ENCODE data around the gene C4orf17. TPM values are rescaled to one million over a fixed set of nuclear protein-coding genes. Genes with fewer than 3 reads are reported as not detected.
"Not testable (repeated sequence)": the region's sequence is repeated elsewhere in the genome, so short reads cannot be mapped to it uniquely, and the experiment has no call there.

C4orf17 gene
- total RNA-seq, 2 experiments from 2014 or later, result not detected

GRCh38 chr4:99483636-99484035, 27.2 kb upstream of the C4orf17 start:
- peaks cover 28% of the 10 kb centered on the region for H3K9me3 Mint-ChIP-seq
- no peak overlapping the region for H3K27ac Mint-ChIP-seq
- ChIA-PET POLR2A (no interaction called here), CTCF (interaction anchor here (1.3 kb wide), 2 partner anchors 20 to 21 kb away, joined by 3 to 7 read pairs; no protein-coding TSS in a partner anchor)
- intact Hi-C loops (cut with micrococcal nuclease), result no loop called here
- TF ChIP-seq CTCF (IDR thresholded peaks at IDR 0.05), result no peak
- no peaks in the 10 kb centered on the region for H3K4me1 Mint-ChIP-seq (ENCODE audit: low read depth)
- DNase-seq, result no peak
- peaks cover 2% of the 10 kb centered on the region for H3K27me3 Mint-ChIP-seq
- H3K36me3 Mint-ChIP-seq (ENCODE audit: low read depth), result peaks cover 7% of the 10 kb centered on the region
- ATAC-seq, result no peak
- H3K4me3 Mint-ChIP-seq, result no peak overlapping the region

GRCh38 chr4:99485212-99485611, 25.6 kb upstream of the C4orf17 start:
- ChIA-PET CTCF (interaction anchor here (0.6 kb wide), 1 partner anchor 39 kb away, joined by 3 read pairs; no protein-coding TSS in a partner anchor), POLR2A (no interaction called here)
- TF ChIP-seq CTCF (IDR thresholded peaks at IDR 0.05), result no peak
- H3K4me3 Mint-ChIP-seq, result no peak overlapping the region
- ATAC-seq, result no peak
- no peaks in the 10 kb centered on the region for H3K4me1 Mint-ChIP-seq (ENCODE audit: low read depth)
- no peak overlapping the region for H3K27ac Mint-ChIP-seq
- peaks cover 7% of the 10 kb centered on the region for H3K36me3 Mint-ChIP-seq (ENCODE audit: low read depth)
- no peaks in the 10 kb centered on the region for H3K27me3 Mint-ChIP-seq
- H3K9me3 Mint-ChIP-seq, result peaks cover 29% of the 10 kb centered on the region
- DNase-seq, result no peak
- intact Hi-C loops (cut with micrococcal nuclease), result no loop called here

- H3K4me1 Mint-ChIP-seq (ENCODE audit: low read depth); H3K27me3 Mint-ChIP-seq; POLR2A ChIA-PET; H3K4me3 Mint-ChIP-seq; CTCF ChIA-PET; intact Hi-C loops (cut with micrococcal nuclease); DNase-seq; ATAC-seq; H3K27ac Mint-ChIP-seq; H3K36me3 Mint-ChIP-seq (ENCODE audit: low read depth): not testable (repeated sequence)
- peaks cover 29% of the 10 kb centered on the region for H3K9me3 Mint-ChIP-seq
Measured at GRCh38 chr4:99486648-99487047, 24.2 kb upstream of the C4orf17 start.

GRCh38 chr4:99490286-99490685, 20.5 kb upstream of the C4orf17 start:
- ChIA-PET POLR2A (no interaction called here), CTCF (no interaction called here)
- intact Hi-C loops (cut with micrococcal nuclease), result no loop called here
- Mint-ChIP-seq H3K27me3 (no peaks in the 10 kb centered on the region), H3K27ac (no peak overlapping the region), H3K4me1 (ENCODE audit: low read depth) (no peaks in the 10 kb centered on the region), H3K9me3 (peaks cover 42% of the 10 kb centered on the region), H3K4me3 (no peak overlapping the region), H3K36me3 (ENCODE audit: low read depth) (peaks cover 10% of the 10 kb centered on the region)
- DNase-seq (no peak), ATAC-seq (no peak)
- no peak for TF ChIP-seq CTCF (IDR thresholded peaks at IDR 0.05)

GRCh38 chr4:99504804-99505502, 5.9 kb upstream of the C4orf17 start:
- intact Hi-C loops (cut with micrococcal nuclease), result no loop called here
- ATAC-seq (no peak), DNase-seq (peak; percentile 13)
- no peak for TF ChIP-seq CTCF (IDR thresholded peaks at IDR 0.05)
- no peaks in the 10 kb centered on the region for H3K36me3 Mint-ChIP-seq (ENCODE audit: low read depth)
- H3K9me3 Mint-ChIP-seq, result no peaks in the 10 kb centered on the region
- H3K4me1 Mint-ChIP-seq (ENCODE audit: low read depth), result peaks cover 47% of the 10 kb centered on the region
- POLR2A ChIA-PET, result no interaction called here
- CTCF ChIA-PET, result interaction anchor here (1.6 to 1.9 kb wide), 2 partner anchors 41 to 303 kb away, joined by 3 to 5 read pairs; no protein-coding TSS in a partner anchor
- H3K27ac Mint-ChIP-seq, result no peak overlapping the region
- no peak overlapping the region for H3K4me3 Mint-ChIP-seq
- no peaks in the 10 kb centered on the region for H3K27me3 Mint-ChIP-seq
